NCI-H2107 treated with DMSO at 0.1 percent for 48 hours (cell line): ENCODE measurements around the gene C2orf68.
"Not testable (repeated sequence)": the region's sequence is repeated elsewhere in the genome, so short reads cannot be mapped to it uniquely, and the experiment has no call there.

Source experiments
- DNase-seq: peaks from one replicate; lab custom pipeline; 2025; ENCODE audit not compliant: unreplicated experiment; lab: John Stamatoyannopoulos, UW

The C2orf68 gene

DNA sequence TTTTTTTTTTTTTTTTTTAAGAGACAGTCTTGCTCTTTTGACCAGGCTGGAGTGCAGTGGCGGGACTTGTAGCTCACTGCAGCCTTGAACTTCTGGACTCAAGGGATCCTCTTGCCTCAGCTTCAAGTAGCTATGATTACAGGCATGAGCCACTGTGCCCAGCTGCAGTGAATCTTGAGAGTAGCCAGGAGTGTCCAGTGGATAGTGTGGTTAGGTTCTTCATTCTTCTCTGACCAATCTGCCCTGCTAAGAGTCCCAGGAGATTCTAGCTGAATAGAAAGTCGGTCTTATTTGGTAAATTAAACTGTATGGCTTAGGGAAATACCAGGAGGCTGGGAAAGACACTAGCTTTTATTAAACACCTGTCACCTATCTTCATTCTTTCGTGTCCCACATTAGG is 19.4 kb upstream of the C2orf68 start:
- no peak for DNase-seq

GRCh38 chr2:85628658-85629057 is 16.8 kb upstream of the C2orf68 start:
- DNase-seq: no peak

- DNase-seq: no peak
These were observed 12.1 kb upstream of the C2orf68 start for GRCh38 chr2:85623991-85624390.

GRCh38 chr2:85621338-85621737 is 9.5 kb upstream of the C2orf68 start:
- DNase-seq: no peak

- DNase-seq: no peak
These were observed 7.8 kb upstream of the C2orf68 start for GRCh38 chr2:85619617-85620016.

DNA sequence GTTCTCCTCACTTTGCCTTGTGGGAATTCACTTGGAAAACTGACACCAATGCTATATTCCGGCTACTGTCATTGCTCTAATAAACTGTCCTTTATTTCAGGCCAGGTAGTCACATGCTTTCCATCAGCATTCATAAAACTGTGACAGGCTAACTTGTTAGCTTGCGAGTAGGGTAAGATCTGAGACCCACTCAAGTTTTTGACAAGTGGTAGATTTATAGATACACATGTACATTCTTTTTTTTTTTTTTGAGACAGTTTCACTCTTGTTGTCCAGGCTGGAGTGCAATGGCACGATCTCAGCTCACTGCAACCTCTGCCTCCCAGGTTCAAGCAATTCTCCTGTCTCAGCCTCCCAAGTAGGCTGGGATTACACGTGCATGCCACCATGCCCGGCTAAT is 5.9 kb upstream of the C2orf68 start:
- not testable (repeated sequence) for DNase-seq

DNA sequence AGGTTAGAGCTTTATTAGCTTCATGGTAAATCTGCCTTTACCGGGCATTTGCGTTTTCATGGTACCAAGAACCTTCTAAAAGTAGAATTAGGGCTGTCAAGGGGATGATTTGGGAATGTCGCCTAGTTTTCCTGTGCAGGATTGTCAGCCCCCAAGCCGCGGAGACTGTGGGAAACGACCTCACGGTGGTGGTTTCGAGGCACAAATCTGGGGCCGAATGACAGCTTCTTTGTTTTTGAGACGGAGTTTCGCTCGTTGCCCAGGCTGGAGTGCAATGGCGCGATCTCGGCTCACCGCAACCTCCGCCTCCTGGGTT is 3.5 kb upstream of the C2orf68 start:
- DNase-seq: no peak

GRCh38 chr2:85614757-85615156 is 2.9 kb upstream of the C2orf68 start:
- DNase-seq: not testable (repeated sequence)

GRCh38 chr2:85613717-85614515 is 2.0 kb upstream of the C2orf68 start:
- no peak for DNase-seq

- no peak for DNase-seq
These were observed 605 bp downstream of the C2orf68 start for GRCh38 chr2:85611217-85611704.

- no peak for DNase-seq
These were observed 4.3 kb downstream of the C2orf68 start for GRCh38 chr2:85607268-85608215.

- no peak for DNase-seq
These were observed 5.8 kb downstream of the C2orf68 start for GRCh38 chr2:85606116-85606455.

- no peak for DNase-seq
These were observed 6.3 kb downstream of the C2orf68 start for GRCh38 chr2:85605406-85606115.

DNA sequence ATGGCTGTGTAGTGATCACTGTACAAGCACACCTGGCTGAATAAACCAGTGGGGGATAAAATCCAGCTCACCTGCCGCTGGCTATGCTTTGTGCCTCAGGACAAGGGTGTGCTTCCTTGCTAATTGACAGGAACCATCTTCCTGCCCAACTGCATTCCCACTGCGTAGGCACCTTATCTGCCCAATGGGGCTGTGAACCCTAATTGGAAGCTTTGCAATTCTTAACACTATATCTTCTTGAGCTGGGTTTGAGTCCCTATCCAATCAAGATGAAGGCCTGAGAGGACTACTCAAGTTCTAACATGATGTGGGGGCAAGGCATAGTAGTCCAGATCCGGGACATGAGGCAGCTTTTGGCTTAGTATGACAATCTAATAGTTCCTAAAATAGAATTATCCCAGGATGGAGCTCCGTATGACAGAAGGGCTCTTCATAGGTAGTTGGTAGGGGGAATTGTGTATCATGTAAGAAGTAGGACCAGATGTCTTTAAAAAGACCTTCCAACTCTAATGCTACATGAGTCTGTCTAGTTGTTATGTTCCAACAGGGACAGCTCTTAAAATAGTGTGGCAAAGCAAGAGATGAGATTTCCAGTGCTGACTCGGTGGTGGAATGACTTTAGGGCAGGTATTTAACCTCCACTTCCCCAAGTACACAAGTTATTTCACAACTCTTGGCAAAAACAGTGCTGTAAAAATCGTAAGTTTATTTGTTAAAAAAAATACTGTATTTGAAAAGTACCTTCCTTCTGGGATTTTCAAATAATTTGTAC is 7.1 kb downstream of the C2orf68 start:
- DNase-seq: no peak

DNA sequence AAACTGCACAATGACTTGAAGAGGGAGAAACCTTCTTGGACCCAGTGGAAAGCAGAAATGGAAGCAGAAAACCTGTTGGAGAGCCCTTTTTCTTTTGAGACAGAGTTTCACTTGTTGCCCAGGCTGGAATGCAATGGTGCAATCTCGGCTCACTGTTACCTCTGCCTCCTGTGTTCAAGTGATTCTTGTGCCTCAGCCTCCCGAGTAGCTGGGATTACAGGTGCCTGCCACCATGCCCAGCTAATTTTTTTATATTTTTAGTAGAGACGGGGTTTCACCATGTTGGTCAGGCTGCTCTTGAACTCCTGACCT is 7.8 kb downstream of the C2orf68 start:
- not testable (repeated sequence) for DNase-seq

GRCh38 chr2:85602476-85603234 is 9.2 kb downstream of the C2orf68 start, which contains the start of gene TMEM150A:
TMEM150A (minus strand) TSS chr2:85602698; CDS start chr2:85601948, 750 bp downstream.
- peak; percentile 6 for DNase-seq

- no peak for DNase-seq
These were observed 9.9 kb downstream of the C2orf68 start for GRCh38 chr2:85601771-85602475.

DNA sequence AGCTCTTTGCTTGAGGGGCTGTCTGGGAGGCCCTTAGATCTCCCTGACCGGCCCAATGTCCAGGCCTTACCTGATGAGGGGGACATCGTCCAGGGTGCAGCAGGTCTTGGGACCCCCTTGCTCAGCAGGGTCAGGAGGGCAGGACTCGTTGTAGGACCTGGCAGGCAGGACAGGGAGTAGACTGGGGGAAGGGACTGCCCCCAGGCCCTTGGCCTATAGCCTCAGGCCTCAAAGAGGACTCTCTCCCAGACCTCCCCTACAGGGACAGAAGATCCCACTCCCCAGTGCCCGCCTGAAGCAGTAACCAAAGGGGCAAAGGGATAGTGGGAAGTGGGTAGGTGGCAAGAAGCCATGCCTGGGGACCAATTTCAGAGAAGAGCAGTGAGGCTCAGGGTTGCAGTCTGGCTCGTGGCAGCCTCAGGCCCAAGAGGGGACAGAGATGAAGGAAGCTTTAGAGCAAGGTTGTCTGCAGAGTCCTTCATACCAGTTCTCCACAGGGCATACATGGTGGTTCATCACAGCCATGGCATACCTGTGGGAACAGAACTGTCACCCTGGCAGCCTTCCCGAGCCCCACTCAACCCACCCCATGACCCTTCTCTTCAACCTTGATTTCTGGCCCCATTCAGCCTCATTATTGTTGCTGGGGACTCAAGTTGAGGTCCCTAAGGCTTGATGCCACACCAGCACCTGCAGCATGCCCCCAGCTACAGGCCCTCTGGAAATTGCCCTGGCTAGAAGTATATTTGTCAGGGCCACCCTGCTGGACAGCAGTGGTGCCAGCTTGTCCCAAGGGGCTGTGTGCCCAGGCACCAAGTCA is 10.7 kb downstream of the C2orf68 start:
- no peak for DNase-seq

- no peak for DNase-seq
These were observed 11.7 kb downstream of the C2orf68 start for GRCh38 chr2:85600235-85600575.
